IPS-15b (cell line): Measurements from ENCODE around the gene KRTAP17-1.

Source experiments
- H3K27me3 ChIP-seq: one replicate; pipeline ENCODE4 v1.6.1; 2013; ENCODE audit warnings: low read length; ENCODE audit not compliant: control insufficient read depth, insufficient read depth
- H3K36me3 ChIP-seq: one replicate; pipeline ENCODE4 v1.6.1; 2013; ENCODE audit warnings: low read length; ENCODE audit not compliant: control insufficient read depth, insufficient read depth
- H3K4me1 ChIP-seq: one replicate; pipeline ENCODE4 v1.6.1; 2013; ENCODE audit warnings: mild to moderate bottlenecking, low read length; ENCODE audit not compliant: control insufficient read depth, insufficient read depth
- H3K4me3 ChIP-seq: one replicate; pipeline ENCODE4 v1.5.1; 2013; ENCODE audit warnings: low read depth, low read length
- H3K9ac ChIP-seq: one replicate; pipeline ENCODE4 v1.6.1; 2013; ENCODE audit warnings: low read depth, mild to moderate bottlenecking, low read length
- H3K9me3 ChIP-seq: one replicate; pipeline ENCODE4 v1.6.1; 2013; ENCODE audit warnings: mild to moderate bottlenecking, low read length; ENCODE audit not compliant: control insufficient read depth, insufficient read depth

The KRTAP17-1 gene

DNA sequence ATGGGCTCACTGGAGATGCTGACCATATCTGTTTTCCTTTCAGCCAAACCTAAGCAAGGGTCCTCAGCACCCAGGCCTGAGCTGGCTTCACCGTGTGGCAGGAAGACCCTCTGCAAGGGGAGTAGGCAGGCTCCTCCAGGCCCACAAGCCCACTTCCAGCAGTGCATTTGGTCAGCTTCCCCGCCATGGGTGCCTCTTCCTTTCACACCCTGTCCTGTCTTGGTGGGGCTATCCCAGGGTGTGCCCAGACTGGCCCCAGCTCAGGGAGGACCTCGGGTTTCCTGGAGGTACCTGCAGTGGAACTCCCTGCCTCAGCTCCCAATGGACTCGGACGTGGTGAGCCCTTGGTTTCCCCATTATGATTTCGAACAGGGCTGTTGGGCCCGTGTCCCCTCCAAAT, 12.7 kb upstream of the KRTAP17-1 start:
- Histone ChIP-seq H3K27me3 (no peaks in the 10 kb centered on the region), H3K9ac (no peak overlapping the region), H3K4me3 (no peak overlapping the region), H3K9me3 (no peaks in the 10 kb centered on the region), H3K4me1 (no peaks in the 10 kb centered on the region), H3K36me3 (no peaks in the 10 kb centered on the region)

DNA sequence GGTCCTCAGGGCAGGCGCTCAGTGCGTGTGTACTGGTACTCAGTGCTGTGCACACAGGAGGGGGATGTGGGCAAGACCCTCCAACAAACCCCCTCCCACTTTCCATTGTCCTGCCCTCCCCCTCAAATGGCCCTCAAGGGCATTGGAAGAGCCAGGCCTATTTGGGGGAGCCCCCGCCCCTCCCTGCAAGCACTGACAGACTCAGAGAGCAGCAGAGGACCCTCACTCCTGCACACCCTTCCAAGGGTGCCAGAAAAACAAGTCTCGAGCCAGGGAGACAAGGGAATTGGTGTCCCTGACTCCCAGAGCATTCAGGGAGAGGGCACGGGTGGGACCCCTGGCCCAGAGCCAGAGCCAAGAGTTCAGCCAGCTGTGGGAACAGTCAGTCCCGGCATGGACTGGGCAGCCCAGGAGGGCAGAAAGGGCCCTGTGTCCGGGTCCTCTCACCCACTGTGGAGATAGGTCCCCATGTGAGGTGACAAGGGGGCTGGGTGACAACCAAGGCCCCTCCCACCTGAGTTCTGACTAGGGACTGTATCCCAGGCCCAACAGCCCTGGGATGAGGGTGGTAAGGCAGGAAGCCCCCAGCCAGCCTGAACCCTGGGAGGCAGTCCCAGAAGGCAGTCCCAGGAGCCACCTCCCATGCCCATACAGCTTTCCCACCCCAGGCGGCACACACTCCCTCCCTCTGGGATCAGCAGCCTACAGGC, 12.1 kb upstream of the KRTAP17-1 start:
- H3K9me3 ChIP-seq = no peaks in the 10 kb centered on the region
- no peaks in the 10 kb centered on the region for H3K36me3 ChIP-seq
- no peak overlapping the region for H3K4me3 ChIP-seq
- no peak overlapping the region for H3K9ac ChIP-seq
- no peaks in the 10 kb centered on the region for H3K4me1 ChIP-seq
- no peaks in the 10 kb centered on the region for H3K27me3 ChIP-seq

DNA sequence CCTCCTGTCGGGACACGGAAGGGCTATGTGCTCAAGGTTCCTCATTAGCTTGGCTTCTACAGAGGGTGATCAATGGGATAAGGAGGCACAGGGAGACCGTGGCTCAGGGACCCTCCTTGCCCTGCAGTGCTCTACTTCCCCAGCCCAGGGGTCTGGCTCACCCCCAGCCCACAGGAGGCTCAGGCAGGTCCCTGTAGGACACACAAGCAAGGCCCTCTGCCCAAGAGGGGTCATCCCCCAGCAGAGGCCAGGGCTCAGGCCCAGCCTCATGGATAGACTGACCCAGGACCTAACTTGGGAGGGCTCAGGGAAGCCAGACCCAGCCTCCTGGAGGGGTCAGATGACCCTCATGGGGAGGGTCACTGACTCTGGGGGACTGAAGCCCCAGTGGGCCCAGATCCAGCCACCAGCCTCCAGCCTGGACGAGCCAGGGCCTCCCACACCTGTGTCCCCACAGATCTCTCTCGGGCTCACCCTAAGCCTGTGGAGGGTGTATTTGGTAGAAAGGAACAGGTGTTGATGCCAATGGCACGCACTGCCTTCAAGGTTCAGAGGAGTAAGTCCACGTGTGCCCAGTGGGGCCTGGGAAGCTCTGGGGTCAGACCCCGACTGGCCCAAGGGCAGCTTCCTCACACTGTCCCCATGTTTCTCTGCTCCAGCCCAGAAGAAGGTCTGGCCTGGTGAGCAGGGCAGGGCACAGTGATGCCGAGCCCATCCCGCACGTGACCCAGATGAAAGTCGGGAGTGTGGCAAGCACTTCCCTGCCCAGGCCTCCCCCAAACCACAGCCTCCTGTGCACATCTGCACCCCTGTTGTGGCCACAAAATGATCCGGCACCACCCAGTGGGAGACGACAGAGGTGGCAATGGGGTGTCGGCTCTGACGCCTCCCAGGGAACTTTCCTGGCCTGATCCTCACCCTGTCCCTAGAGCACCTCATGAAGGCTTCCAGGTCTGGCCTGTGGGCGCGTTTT, 10.9 kb upstream of the KRTAP17-1 start:
- H3K9me3 ChIP-seq = no peaks in the 10 kb centered on the region
- no peak overlapping the region for H3K4me3 ChIP-seq
- H3K27me3 ChIP-seq = no peaks in the 10 kb centered on the region
- H3K4me1 ChIP-seq = no peaks in the 10 kb centered on the region
- no peak overlapping the region for H3K9ac ChIP-seq
- H3K36me3 ChIP-seq = no peaks in the 10 kb centered on the region

DNA sequence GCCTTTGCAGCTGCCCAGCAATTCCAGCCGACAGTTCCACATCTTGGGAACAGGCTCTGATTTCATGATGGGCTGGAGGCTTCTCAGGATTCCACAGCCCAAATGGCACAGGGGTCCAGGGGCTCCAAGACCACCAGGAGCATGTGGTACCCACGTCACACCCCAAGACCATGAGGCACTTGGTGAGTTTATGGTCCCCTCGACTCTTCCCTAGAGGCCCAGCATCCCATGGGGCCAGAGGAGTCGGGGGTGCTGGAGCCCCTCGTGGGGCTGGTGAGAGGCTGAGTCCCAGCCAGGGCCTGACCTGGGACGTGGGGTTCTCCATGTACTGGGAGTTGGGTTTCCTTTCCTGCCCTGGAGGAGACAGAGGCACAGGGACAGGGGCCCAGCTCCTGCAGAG, 10.1 kb upstream of the KRTAP17-1 start:
- Histone ChIP-seq H3K9me3 (no peaks in the 10 kb centered on the region), H3K4me1 (no peaks in the 10 kb centered on the region), H3K9ac (no peak overlapping the region), H3K4me3 (no peak overlapping the region), H3K36me3 (no peaks in the 10 kb centered on the region), H3K27me3 (no peaks in the 10 kb centered on the region)

DNA sequence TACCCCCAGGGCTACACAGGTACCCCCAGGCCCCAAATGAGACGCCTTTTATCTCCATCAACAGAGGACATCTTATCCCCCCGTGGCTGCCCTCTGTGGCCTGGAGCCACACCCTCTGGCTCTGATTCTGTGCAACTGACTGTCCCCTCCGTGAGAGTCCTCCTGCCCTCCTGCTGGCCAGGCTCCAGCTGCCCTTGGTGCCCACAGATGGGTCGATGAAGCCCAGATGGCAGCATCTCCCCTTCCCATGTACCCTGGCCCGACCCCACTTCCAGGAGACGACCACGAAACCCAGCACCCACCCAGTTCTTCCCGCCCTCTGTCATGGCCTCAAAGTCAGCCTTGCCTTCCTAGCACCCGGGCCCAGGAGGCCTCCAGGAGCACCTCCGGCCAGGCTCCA, 9.6 kb upstream of the KRTAP17-1 start:
- no peaks in the 10 kb centered on the region for H3K36me3 ChIP-seq
- H3K9ac ChIP-seq = no peak overlapping the region
- no peaks in the 10 kb centered on the region for H3K4me1 ChIP-seq
- H3K27me3 ChIP-seq = no peaks in the 10 kb centered on the region
- no peak overlapping the region for H3K4me3 ChIP-seq
- H3K9me3 ChIP-seq = no peaks in the 10 kb centered on the region

DNA sequence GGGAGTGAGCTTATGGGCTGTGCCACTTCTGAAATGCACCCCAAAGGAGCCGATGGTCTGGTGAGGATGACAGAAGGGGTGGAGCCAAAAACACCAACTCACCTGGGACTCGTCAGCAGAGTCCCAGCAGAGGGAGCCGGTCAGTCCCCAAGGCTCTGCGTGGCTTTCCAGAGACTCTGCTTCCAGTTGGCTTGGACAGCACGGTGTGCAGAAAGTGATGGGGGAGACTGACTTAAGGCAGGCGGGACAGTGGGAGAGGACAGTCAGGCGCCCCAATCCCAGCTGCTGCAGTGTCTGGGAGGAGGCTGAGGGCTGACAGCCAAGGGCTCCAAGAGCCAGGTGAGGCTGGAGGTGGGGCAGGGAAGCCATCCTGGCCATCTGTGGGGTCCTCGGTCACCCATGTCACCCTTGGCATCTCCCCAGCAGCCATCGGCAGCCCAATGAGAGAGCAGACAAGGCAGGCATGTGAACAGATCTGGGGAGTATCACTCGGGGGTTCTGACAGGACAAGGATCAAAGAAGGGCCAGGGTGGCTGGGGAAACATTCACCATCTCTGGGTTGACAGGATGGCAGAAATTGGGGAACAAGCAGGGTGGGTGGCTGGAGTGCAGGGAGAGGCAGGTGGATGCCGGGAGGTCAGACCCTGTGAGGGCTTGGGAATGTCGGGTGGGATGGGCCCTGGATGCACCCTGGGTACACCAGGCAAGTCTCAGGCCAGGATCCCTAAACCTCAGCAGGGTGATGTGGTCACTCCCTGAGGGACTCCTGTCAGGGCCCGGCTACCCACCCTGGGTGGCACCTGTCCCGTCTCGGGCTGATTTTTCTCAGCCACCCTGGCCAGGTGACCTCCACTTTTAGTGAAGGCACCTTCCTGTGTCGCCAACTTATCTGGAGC, 8.9 kb upstream of the KRTAP17-1 start:
- Histone ChIP-seq H3K27me3 (no peaks in the 10 kb centered on the region), H3K9me3 (no peaks in the 10 kb centered on the region), H3K9ac (no peak overlapping the region), H3K4me3 (no peak overlapping the region), H3K4me1 (no peaks in the 10 kb centered on the region), H3K36me3 (no peaks in the 10 kb centered on the region)

DNA sequence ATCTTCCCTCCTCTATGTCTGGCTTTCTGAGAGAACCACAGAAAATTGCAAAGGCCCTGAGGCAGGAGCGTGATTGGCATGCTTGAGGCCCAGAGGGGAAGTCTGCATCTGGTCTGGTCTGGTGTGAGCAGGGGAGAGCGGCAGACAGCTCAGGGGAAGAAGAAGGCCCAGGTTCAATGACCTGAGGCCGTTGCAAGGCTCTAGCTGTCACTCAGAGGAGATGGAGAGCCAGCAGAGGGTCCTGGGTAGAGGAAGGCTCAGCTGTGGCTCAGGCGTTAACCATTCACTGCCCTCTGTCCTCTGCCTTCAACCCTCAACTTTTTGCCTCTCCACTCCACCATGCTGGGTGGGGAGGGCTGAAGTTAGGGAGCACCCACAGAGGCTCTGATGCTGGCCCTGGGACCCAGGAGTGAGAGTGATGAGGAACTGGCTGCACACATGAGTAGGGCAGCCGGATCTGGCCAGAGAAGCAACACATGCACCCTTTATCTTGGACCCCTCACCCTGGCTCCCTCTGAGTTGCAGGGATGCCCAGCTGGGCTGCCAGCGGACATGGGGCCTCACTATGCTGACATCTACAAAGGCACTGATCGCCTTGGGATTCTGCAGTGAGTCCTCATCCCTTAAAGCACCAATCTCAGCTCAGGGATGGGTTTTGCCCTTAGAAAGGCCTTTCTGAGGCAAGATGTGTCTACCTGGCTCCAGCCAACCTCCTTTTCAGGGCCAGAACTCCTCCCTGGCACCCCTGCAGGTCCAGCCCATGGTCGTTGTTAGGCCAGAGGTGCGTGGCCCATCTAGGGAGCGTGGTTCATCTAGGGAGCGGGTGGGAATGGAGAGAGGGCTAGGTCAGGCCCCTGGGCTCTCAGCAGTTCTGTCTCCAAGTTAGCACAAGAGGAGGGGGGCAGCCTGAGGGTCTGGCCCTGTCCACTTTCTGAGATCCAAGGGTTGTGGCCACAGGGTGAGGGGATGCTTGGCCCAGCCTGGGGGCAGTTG, 7.7 kb upstream of the KRTAP17-1 start:
- Histone ChIP-seq H3K36me3 (no peaks in the 10 kb centered on the region), H3K9ac (no peak overlapping the region), H3K4me3 (no peak overlapping the region)

DNA sequence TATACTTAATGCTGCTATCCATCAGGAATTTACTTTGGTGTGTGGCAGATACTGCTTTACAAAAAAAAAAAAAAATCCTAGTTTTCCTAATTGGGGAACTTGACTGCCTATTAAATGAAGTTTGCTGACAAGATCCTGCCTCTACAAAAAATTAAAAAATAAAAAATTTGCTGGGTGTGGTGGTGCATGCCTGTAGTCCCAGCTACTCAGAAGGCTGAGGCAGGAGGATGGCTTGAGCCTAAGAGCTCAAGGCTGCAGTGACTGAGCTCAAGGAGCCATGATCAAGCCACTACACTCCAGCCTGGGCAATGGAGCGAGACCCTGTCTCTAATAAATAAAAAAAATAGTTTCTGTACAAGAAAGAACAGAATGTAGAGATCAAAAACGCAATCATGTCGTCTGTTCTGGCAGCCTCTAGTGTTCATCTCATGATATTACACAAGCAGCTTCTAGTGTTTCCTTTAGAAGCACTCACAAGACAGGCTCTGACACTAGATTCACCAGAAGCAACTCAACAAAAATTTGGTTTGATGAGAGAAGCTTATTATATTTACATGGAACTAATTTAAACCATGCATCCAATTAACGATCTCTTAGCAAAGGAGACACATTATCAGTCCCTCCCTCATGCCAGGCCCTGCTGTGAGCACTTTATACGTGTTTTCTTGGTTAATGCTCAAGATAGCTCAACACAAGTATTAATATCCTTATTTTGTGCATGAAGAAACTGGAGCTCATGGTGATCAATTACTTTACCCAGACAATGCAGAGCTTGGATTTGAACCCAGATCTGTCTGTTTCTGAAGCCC, 6.8 kb upstream of the KRTAP17-1 start:
- H3K27me3 ChIP-seq = no peaks in the 10 kb centered on the region
- no peaks in the 10 kb centered on the region for H3K36me3 ChIP-seq
- H3K9ac ChIP-seq = no peak overlapping the region
- no peaks in the 10 kb centered on the region for H3K4me1 ChIP-seq
- H3K9me3 ChIP-seq = no peaks in the 10 kb centered on the region
- H3K4me3 ChIP-seq = no peak overlapping the region

More for the DNA sequence above, 7.7 kb upstream of the KRTAP17-1 start:
- Histone ChIP-seq H3K9me3 (no peaks in the 10 kb centered on the region), H3K27me3 (no peaks in the 10 kb centered on the region), H3K4me1 (no peaks in the 10 kb centered on the region)

DNA sequence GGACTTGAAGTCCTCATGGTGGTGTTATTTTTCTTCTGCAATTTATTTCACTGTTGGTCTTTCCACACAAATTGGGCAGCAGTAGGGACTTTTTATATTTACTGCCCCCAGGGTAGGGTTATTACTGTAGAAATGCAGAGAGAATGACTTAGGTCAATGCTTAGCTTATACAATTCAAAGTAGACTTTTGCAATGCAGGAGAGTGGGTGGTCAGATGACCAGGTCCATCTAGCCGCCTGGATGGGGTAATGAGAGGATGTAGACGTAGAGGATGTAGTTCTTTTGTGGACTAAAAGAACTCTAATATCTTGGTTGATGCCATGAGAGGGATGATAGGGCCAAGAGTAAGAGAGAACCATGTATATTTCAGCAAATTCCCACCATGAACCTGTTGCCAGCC, 2.7 kb upstream of the KRTAP17-1 start:
- no peaks in the 10 kb centered on the region for H3K9me3 ChIP-seq
- H3K27me3 ChIP-seq = no peaks in the 10 kb centered on the region
- H3K9ac ChIP-seq = no peak overlapping the region
- no peak overlapping the region for H3K4me3 ChIP-seq
- H3K36me3 ChIP-seq = no peaks in the 10 kb centered on the region
- H3K4me1 ChIP-seq = no peaks in the 10 kb centered on the region

DNA sequence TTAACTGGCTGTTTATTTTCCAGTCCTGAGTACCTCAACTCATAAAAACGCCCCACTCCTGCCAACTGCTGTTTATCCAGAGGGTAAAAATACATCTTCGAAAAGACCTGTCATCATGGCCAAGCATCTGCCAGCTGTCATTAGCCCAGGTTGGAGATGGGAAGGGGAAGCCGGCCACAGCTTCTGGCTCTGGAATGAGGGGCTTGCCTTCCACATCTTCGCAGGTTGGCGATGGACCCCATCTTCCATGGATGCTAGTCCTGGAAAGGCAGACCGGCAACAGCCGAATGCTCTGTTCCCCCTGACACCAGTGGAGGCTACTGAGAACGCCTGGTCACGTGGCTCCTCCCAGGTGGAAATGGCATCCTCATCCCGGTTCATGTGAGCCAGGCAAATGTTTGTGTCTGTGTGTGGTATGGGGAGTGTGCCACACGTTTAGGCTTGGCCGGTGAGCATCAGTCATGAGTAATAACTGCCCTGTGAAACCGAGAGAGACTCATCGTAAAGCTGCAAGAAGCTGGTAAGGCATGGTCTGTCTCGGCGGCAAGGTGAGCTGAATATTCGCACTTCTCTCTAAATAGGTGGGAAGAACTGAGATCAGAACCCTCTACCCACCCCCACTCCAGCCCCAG, 420 bp upstream of the KRTAP17-1 start:
- Histone ChIP-seq H3K27me3 (no peaks in the 10 kb centered on the region), H3K9ac (no peak overlapping the region), H3K4me3 (no peak overlapping the region)

More for the DNA sequence above, 420 bp upstream of the KRTAP17-1 start:
- Histone ChIP-seq H3K4me1 (no peaks in the 10 kb centered on the region), H3K9me3 (no peaks in the 10 kb centered on the region), H3K36me3 (no peaks in the 10 kb centered on the region)
